Measurements from ENCODE around the gene DOCK4.

Gene DOCK4

DNA sequence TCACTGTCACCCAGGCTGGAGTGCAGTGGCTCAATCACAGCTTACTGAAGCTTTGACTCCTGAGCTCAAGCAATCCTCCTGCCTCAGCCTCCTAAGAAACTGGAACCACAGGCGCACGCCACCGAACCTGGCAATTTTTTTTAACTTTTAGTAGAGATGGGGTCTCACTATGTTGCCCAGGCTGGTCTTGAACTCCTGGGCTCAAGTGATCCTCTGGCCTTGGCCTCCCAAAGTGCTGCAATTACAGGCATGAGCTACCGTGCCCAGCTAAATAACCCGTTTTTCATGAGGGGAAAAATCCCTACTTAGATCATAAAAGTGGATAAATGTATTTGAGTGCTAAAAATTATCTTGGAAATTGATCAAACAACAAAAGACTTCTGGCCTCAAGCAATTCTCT lies 443.4 kb downstream of the DOCK4 start:
- Histone ChIP-seq H3K36me3 (ENCODE audit: control insufficient read depth, insufficient read depth, low read length, severe bottlenecking) (no peaks in the 10 kb centered on the region), H3K9me3 (ENCODE audit: control insufficient read depth, low read length) (no peaks in the 10 kb centered on the region), H3K9ac (ENCODE audit: low read length) (no peak overlapping the region), H3K27me3 (replicated peaks; ENCODE audit: control insufficient read depth, insufficient read depth, low read length) (no peaks in the 10 kb centered on the region), H3K4me1 (ENCODE audit: control insufficient read depth, insufficient read depth, low read length) (peaks cover 15% of the 10 kb centered on the region), H3K4me3 (ENCODE audit: low read length) (no peak overlapping the region)
- no peak for DNase-seq (ENCODE audit: low read depth)

DNA sequence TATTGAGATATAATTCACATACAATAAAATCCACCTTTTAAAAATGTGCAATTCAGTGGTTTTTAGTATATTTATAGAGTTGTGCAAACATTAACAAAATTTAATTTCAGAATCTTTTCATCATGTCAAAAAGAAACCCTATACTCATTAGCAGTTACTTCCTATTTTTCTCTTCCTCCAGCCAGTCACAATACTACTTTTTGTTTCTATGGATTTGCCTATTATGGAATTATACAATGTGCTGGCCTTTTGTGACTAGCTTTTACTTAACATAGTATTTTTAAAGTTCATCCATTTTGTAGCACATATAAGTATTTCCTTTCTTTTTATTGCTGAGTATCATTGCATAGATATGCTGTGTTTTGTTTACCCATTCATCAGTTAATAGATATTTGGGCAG lies 444.0 kb downstream of the DOCK4 start:
- Histone ChIP-seq H3K27me3 (replicated peaks; ENCODE audit: control insufficient read depth, insufficient read depth, low read length) (no peaks in the 10 kb centered on the region), H3K36me3 (ENCODE audit: control insufficient read depth, insufficient read depth, low read length, severe bottlenecking) (no peaks in the 10 kb centered on the region), H3K4me3 (ENCODE audit: low read length) (no peak overlapping the region), H3K4me1 (ENCODE audit: control insufficient read depth, insufficient read depth, low read length) (peaks cover 19% of the 10 kb centered on the region), H3K9me3 (ENCODE audit: control insufficient read depth, low read length) (no peaks in the 10 kb centered on the region), H3K9ac (ENCODE audit: low read length) (no peak overlapping the region)
- no peak for DNase-seq (ENCODE audit: low read depth)

DNA sequence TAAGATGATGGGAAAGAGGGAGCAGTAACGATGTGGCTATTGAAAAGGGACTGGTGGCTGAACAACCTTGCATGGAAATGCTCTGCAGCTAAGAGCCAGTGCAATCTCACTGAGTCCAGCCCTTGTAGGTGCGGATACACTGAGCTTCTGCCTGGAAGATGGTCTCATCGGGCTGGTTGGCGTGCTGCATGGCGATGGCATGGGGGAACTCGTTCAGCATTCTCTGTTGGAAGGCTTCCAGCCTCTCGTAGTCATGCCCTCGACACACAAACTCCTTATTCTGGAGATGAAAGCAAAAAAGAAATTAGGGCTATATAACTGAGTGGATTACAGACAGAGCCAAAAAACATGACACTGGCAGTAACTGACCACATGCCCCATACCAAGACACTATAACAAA lies 446.2 kb downstream of the DOCK4 start:
- Histone ChIP-seq H3K4me1 (ENCODE audit: control insufficient read depth, insufficient read depth, low read length) (peaks cover 19% of the 10 kb centered on the region), H3K27me3 (replicated peaks; ENCODE audit: control insufficient read depth, insufficient read depth, low read length) (no peaks in the 10 kb centered on the region), H3K4me3 (ENCODE audit: low read length) (no peak overlapping the region), H3K9me3 (ENCODE audit: control insufficient read depth, low read length) (no peaks in the 10 kb centered on the region), H3K9ac (ENCODE audit: low read length) (no peak overlapping the region), H3K36me3 (ENCODE audit: control insufficient read depth, insufficient read depth, low read length, severe bottlenecking) (no peaks in the 10 kb centered on the region)
- no peak for DNase-seq (ENCODE audit: low read depth)

DNA sequence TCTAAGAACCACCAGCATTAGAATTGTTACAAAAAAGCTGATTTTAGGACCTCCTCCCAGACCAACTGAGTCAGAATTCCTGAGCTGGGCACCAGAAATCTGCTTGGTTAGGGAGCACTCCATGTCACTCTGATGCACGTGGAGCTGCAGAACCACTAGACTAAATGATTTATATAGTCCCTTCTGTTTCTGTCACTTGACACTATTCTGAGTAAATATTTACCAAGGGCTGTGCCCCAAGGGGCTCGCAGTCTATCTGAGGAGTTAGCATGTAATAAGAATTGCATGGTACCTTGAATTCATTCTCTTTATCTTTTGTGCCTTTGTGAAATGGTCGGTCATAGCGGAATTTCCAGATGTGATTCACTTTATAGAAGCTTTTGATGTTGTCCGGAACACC lies 447.9 kb downstream of the DOCK4 start:
- peaks cover 15% of the 10 kb centered on the region for H3K4me1 ChIP-seq (ENCODE audit: control insufficient read depth, insufficient read depth, low read length)
- H3K9ac ChIP-seq (ENCODE audit: low read length): no peak overlapping the region
- no peak for DNase-seq (ENCODE audit: low read depth)
- no peaks in the 10 kb centered on the region for H3K27me3 ChIP-seq (replicated peaks; ENCODE audit: control insufficient read depth, insufficient read depth, low read length)
- H3K4me3 ChIP-seq (ENCODE audit: low read length): no peak overlapping the region
- no peaks in the 10 kb centered on the region for H3K9me3 ChIP-seq (ENCODE audit: control insufficient read depth, low read length)
- no peaks in the 10 kb centered on the region for H3K36me3 ChIP-seq (ENCODE audit: control insufficient read depth, insufficient read depth, low read length, severe bottlenecking)

DNA sequence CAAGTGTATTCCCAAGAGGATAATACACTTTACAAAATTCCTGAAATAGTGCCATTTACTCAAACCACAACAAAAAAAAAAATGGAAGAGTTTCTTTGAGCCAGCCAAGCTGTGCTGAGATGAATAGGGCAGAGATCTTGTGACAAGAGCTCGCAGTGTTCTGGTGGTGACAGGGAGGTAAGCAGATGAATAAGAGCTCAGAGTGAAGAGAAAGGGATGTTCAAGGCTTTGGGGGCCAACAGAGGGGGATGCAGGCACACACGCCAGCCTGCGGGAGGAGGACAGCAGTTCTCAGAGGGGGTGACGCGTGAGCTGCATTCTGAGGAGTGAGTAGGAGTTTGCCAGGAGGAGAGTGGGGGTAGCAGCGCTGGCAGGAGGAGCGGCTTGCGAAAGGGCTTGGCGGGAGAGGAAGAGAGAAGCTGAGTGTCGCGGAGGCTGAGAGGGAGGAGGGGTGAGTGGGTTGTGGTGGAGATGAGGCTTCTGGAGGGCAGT lies 449.5 kb downstream of the DOCK4 start:
- H3K4me3 ChIP-seq (ENCODE audit: low read length): peak overlapping the region; percentile 49

DNA sequence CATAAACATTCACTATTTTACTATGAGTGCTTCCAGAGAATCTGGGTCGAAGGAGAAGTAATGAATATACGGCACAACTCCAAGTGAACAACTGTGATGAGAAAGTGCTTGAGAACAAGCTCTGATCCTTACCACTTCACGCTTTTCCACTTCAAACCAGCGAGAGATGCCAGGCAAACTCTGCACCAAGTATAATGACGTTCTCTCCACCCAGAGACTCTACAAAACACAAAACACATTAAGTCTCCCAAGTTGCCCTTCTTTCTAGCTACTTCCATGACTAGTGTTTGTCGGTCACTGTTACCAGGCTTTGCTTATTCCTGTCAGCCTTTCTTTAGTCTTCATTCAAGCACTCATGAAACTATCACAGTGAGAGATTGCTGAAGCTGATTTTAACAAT lies 450.8 kb downstream of the DOCK4 start:
- Histone ChIP-seq H3K4me1 (ENCODE audit: control insufficient read depth, insufficient read depth, low read length) (peaks cover 14% of the 10 kb centered on the region), H3K36me3 (ENCODE audit: control insufficient read depth, insufficient read depth, low read length, severe bottlenecking) (no peaks in the 10 kb centered on the region)
- DNase-seq (ENCODE audit: low read depth): no peak

More for the DNA sequence above, 449.5 kb downstream of the DOCK4 start:
- Histone ChIP-seq H3K9me3 (ENCODE audit: control insufficient read depth, low read length) (no peaks in the 10 kb centered on the region), H3K27me3 (replicated peaks; ENCODE audit: control insufficient read depth, insufficient read depth, low read length) (no peaks in the 10 kb centered on the region), H3K9ac (ENCODE audit: low read length) (peak overlapping the region; percentile 2), H3K36me3 (ENCODE audit: control insufficient read depth, insufficient read depth, low read length, severe bottlenecking) (no peaks in the 10 kb centered on the region), H3K4me1 (ENCODE audit: control insufficient read depth, insufficient read depth, low read length) (peaks cover 14% of the 10 kb centered on the region)
- DNase-seq (ENCODE audit: low read depth): peak; percentile 59

DNA sequence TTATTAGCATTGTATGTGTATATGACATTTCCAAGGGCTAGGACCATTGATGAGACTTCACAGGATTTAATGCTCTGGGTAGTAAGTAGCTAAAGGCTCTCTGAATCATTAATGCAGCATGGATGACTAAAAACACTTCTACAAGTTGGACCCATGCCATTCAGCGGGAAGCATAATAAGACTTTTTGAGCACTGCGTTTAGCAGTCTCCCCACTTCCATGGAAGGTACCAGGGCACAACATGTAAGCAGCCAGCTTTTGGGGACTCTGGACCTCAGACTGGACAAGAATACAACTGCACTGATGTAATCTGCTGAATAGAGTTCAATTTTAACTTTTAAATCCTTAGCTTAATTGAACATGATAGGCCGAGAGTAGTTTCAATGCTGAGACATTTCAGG lies 452.2 kb downstream of the DOCK4 start:
- Histone ChIP-seq H3K9me3 (ENCODE audit: control insufficient read depth, low read length) (no peaks in the 10 kb centered on the region), H3K36me3 (ENCODE audit: control insufficient read depth, insufficient read depth, low read length, severe bottlenecking) (no peaks in the 10 kb centered on the region), H3K4me3 (ENCODE audit: low read length) (no peak overlapping the region), H3K9ac (ENCODE audit: low read length) (no peak overlapping the region), H3K4me1 (ENCODE audit: control insufficient read depth, insufficient read depth, low read length) (peaks cover 14% of the 10 kb centered on the region), H3K27me3 (replicated peaks; ENCODE audit: control insufficient read depth, insufficient read depth, low read length) (no peaks in the 10 kb centered on the region)
- DNase-seq (ENCODE audit: low read depth): no peak

More for the DNA sequence above, 450.8 kb downstream of the DOCK4 start:
- H3K9ac ChIP-seq (ENCODE audit: low read length): no peak overlapping the region
- H3K4me3 ChIP-seq (ENCODE audit: low read length): no peak overlapping the region
- no peaks in the 10 kb centered on the region for H3K27me3 ChIP-seq (replicated peaks; ENCODE audit: control insufficient read depth, insufficient read depth, low read length)
- no peaks in the 10 kb centered on the region for H3K9me3 ChIP-seq (ENCODE audit: control insufficient read depth, low read length)

DNA sequence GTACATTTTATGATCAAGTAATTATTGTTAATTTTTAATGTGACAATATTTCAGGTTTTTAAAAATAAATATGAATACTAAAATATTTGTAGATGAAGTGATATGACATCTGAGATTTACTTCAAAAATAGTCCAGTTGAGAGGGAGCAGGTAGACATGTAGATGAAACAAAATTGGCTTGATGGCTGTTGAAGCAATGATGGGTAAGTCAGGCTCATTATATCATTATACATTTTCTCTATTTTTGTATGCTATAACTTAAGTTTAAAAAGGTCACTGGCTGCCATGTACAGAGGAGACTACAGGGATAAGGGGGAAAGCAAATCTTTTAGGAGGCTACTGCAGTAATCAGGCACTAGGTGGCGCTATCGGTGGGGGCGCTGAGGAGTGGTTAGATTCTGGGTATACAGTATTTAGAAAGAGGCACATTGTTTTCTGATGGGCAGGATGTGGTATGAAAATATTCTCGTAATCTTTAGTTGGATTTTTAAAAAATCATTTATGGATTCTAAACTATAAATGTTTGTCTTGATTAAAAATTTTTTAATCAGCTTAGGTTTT lies 454.1 kb downstream of the DOCK4 start:
- Histone ChIP-seq H3K9ac (ENCODE audit: low read length) (no peak overlapping the region), H3K4me3 (ENCODE audit: low read length) (no peak overlapping the region), H3K27me3 (replicated peaks; ENCODE audit: control insufficient read depth, insufficient read depth, low read length) (no peaks in the 10 kb centered on the region), H3K9me3 (ENCODE audit: control insufficient read depth, low read length) (no peaks in the 10 kb centered on the region), H3K36me3 (ENCODE audit: control insufficient read depth, insufficient read depth, low read length, severe bottlenecking) (no peaks in the 10 kb centered on the region), H3K4me1 (ENCODE audit: control insufficient read depth, insufficient read depth, low read length) (peaks cover 9% of the 10 kb centered on the region)
- DNase-seq (ENCODE audit: low read depth): peak; percentile 81

DNA sequence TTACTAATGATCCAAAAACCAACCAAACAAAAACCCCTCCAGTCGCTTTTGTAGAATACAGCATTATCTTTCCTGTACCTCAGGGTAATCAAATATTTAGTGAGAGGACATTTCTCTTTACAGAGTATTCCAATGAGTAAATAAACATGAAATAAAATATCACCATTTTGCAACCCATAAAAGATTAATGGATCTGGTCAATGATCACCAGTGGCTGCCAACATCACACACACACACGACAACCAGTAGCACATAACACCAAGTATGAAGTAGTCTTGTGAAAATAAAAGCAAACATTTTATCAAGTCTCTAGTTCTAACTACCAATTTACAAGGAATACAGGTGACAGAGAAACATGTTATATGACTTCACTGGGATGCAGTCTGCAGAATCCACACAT lies 455.3 kb downstream of the DOCK4 start:
- Histone ChIP-seq H3K9ac (ENCODE audit: low read length) (no peak overlapping the region), H3K9me3 (ENCODE audit: control insufficient read depth, low read length) (no peaks in the 10 kb centered on the region), H3K4me3 (ENCODE audit: low read length) (no peak overlapping the region), H3K36me3 (ENCODE audit: control insufficient read depth, insufficient read depth, low read length, severe bottlenecking) (no peaks in the 10 kb centered on the region), H3K4me1 (ENCODE audit: control insufficient read depth, insufficient read depth, low read length) (no peaks in the 10 kb centered on the region), H3K27me3 (replicated peaks; ENCODE audit: control insufficient read depth, insufficient read depth, low read length) (no peaks in the 10 kb centered on the region)
- DNase-seq (ENCODE audit: low read depth): no peak

DNA sequence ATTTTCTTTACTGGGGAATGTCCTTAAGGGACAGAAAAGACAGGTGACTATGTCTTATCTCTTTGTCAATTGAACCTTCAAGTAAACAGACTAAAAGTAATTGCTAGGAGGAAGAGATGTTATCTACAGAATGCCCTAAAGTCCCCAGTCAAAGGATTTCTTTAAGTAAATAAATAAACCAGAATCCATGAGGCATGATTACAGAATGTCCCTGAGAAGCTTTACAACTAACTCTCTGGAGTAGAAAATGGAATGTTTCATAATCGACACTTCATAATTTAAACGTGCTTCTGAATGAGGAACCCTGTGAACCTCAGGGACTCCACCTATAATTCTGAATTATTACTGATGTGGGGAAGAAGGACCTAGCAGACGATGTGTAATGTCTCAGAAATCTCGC lies 456.0 kb downstream of the DOCK4 start:
- H3K9ac ChIP-seq (ENCODE audit: low read length): no peak overlapping the region
- H3K36me3 ChIP-seq (ENCODE audit: control insufficient read depth, insufficient read depth, low read length, severe bottlenecking): no peaks in the 10 kb centered on the region
- DNase-seq (ENCODE audit: low read depth): peak; percentile 15
- no peaks in the 10 kb centered on the region for H3K9me3 ChIP-seq (ENCODE audit: control insufficient read depth, low read length)
- no peaks in the 10 kb centered on the region for H3K4me1 ChIP-seq (ENCODE audit: control insufficient read depth, insufficient read depth, low read length)
- no peak overlapping the region for H3K4me3 ChIP-seq (ENCODE audit: low read length)
- H3K27me3 ChIP-seq (replicated peaks; ENCODE audit: control insufficient read depth, insufficient read depth, low read length): no peaks in the 10 kb centered on the region

DNA sequence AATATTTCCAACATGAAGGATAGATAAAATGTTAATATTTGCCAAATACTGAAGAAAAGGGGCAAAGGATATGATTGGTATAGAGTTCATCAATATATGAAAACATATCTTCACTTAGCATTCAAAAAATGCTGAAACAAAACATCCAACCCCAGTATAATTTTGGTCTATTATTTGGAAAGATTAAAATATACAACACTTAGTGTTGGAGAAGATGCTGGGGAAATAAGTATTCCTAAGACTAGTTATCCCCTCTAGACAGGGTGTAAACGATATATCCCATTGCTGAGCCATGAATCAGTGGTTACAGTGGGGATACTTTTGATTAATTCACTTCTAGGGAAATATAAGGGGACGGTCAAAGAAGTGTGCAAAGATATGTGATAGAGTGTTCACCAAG lies 456.6 kb downstream of the DOCK4 start:
- H3K36me3 ChIP-seq (ENCODE audit: control insufficient read depth, insufficient read depth, low read length, severe bottlenecking): no peaks in the 10 kb centered on the region
- no peak for DNase-seq (ENCODE audit: low read depth)
- H3K9ac ChIP-seq (ENCODE audit: low read length): no peak overlapping the region
- H3K9me3 ChIP-seq (ENCODE audit: control insufficient read depth, low read length): no peaks in the 10 kb centered on the region
- no peak overlapping the region for H3K4me3 ChIP-seq (ENCODE audit: low read length)
- H3K4me1 ChIP-seq (ENCODE audit: control insufficient read depth, insufficient read depth, low read length): peaks cover 3% of the 10 kb centered on the region
- no peaks in the 10 kb centered on the region for H3K27me3 ChIP-seq (replicated peaks; ENCODE audit: control insufficient read depth, insufficient read depth, low read length)

DNA sequence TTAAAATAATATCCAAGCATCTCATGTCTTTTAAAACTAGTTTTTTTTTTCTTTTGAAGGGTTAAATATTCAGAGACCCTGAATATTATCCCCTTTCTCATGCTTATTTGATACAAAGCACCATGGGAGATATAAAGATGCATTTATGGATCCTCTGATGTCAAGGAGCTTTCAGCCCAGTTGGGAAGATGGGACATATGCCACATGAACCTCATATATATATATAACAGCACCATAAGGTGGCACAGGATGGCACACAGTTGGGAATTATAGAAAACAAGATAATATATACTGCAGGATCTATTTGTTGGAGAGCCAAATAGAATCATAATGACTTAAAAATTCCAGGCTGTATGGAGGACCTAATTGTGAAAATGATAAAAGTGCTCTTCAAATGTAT lies 458.5 kb downstream of the DOCK4 start:
- no peaks in the 10 kb centered on the region for H3K27me3 ChIP-seq (replicated peaks; ENCODE audit: control insufficient read depth, insufficient read depth, low read length)
- no peak for DNase-seq (ENCODE audit: low read depth)
- H3K4me1 ChIP-seq (ENCODE audit: control insufficient read depth, insufficient read depth, low read length): peaks cover 5% of the 10 kb centered on the region
- no peaks in the 10 kb centered on the region for H3K9me3 ChIP-seq (ENCODE audit: control insufficient read depth, low read length)
- H3K4me3 ChIP-seq (ENCODE audit: low read length): no peak overlapping the region
- H3K36me3 ChIP-seq (ENCODE audit: control insufficient read depth, insufficient read depth, low read length, severe bottlenecking): no peaks in the 10 kb centered on the region
- no peak overlapping the region for H3K9ac ChIP-seq (ENCODE audit: low read length)
